Measurements from ENCODE around the gene GCH1.
"Not testable (repeated sequence)": the region's sequence is repeated elsewhere in the genome, so short reads cannot be mapped to it uniquely, and the experiment has no call there.

GCH1 gene

GRCh38 chr14:54818201-54819133 is 84.2 kb downstream of the GCH1 start:
- DNase-seq (ENCODE audit: low read depth), result peak; percentile 68

DNA sequence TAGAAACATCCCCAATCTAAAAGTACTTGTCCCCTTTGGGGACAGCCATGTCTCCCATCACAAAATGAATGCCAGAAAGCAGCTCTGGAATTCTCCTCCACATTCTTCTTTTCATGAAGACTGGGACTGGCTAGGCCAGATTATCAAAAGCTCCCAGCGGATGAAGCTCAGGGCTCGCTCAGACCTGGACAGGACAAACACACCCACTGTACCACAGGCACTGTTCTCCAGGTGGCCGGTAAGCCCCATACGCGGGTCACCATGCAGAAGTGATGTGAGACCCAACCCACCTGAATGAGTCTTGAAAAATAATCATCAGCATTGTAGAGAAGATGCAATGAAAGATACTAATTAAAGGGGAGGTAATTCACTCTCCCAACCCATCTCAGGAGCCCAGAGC is 85.1 kb downstream of the GCH1 start:
- no peak for DNase-seq (ENCODE audit: low read depth)

- no peak for DNase-seq (ENCODE audit: low read depth)
These were observed 86.2 kb downstream of the GCH1 start for GRCh38 chr14:54816450-54816849.

DNA sequence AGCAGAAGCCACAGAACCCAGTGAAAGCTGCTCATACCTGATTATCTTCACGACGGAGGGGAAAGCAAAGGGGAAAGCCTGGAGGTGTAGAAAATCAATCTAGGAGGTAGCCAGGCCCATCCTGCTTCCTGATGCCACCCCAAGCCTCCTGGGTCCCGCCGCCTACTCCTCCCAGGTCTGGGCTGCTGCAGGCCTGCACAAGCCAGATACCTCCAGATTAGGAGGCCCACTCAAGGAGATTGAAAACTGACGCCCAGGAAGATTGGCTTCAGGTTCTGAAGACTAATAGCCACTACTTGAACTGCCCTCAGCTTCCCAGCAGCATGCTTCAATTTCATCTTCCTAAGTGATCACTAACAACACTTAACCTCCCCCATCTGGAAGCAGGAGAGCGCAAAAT is 87.1 kb downstream of the GCH1 start:
- DNase-seq (ENCODE audit: low read depth), result no peak

- DNase-seq (ENCODE audit: low read depth), result no peak
These were observed 87.6 kb downstream of the GCH1 start for GRCh38 chr14:54815016-54815415.

DNA sequence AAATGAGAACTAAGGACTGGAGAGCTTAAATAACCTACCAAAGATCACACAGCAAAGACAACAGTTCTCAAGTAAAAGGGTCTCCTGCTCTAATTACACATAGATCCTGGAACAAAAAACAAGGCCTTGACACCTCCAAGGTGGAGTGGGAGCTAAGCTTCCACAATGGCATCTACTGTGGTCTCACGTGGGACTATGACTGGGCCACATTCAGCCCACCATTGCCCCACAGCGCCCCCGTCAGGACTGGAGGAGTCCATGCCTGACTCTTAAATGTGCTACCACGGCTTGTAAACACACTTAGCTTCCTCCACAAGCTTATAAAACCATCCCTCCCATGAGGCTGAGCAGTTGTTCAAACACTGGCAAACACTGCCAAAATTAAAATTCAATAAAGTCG is 88.5 kb downstream of the GCH1 start:
- no peak for DNase-seq (ENCODE audit: low read depth)

DNA sequence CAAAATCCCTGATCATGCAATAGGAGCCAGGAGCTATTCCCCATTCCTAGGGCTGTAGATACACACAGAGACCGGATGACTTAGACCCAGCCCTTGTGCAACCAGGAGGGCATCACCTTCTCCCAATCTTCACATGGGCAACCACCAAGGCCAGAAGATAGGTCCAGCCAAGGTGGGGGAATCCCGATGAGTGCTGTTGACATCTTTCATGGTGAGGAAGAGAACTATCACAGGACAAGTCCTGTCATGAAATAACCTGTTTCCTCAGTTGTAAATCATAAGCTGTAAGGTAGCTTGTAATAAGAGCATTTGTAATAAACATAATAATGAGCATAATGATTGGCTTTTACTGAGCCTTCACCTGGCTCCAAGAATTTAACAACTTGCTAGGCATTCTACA is 89.5 kb downstream of the GCH1 start:
- DNase-seq (ENCODE audit: low read depth), result no peak

DNA sequence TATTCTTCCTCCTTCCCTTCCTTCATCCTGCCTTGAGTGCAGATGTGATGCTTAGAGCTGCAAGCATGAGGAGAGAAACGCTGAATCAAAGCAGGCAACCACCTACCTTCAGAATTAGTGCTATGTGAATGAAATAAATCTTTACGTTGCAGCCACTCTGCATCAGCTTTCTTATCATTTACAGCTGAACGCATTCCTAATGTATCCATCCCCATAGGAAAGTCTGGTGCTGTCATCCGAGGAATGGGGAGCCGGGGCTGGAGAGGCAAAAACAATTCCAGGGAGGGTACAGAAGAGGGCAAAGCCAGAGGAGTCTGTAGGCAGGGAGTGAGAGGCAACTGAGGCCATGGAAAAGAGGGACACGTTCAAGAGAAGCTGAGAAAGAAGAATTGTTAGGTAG is 90.0 kb downstream of the GCH1 start:
- DNase-seq (ENCODE audit: low read depth), result no peak

DNA sequence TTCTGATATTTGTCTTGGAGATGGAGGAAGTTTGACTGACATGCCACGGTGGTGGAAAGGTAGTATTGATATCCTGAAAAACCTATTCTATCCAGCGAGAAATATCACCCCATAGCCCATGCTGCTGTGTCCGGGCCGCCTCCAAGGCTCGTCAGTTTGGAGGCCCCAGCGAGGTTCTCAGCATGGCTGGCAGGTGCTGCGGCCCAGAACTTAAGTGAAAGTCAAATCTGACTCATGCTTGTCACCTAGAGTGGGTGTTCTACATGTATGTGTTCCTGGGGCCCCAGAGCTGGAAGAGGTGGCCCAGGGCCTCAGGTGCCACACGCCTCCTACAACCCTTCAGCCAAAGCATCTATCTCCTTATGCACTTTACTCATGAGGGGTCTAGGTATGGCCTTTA is 92.9 kb downstream of the GCH1 start:
- no peak for DNase-seq (ENCODE audit: low read depth)

DNA sequence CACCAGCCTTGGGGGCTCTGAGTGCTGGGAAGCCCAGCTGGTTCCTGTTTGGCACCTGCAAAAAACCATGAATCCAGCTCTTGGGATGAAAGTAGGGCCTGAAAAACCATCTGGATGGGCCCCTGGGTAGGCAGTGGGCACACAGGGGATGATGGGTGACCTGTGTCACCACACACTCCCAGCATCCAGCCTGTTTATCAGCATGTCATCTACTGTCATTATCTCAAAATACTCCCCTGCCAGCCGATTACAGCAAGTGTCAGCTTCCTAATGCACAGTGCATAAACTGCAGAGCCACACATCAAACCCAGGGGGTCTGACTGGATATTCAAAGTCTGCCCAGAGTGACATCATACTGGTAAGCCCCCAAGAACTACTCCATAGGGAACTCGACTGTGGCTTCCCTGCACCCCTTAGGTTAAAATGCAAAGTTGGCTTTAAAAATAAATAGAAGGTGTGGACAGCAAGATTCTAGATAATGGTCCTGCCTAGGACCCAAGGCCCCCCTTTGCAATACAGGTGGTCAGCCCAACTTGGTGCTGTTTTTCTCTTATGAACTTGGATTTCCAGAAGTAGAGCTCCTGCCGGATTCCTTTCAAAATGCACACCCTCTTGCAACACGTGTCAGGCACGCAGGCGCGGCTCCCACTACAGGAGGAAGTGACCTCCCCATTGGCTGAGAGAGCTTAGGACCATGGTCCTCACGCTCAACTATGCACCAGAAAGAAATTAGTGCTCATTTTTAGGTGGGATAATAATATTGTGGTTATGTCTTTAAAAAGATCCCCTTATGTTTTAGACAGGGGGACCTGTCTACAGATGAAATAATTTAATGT is 94.1 kb downstream of the GCH1 start:
- DNase-seq (ENCODE audit: low read depth), result no peak

DNA sequence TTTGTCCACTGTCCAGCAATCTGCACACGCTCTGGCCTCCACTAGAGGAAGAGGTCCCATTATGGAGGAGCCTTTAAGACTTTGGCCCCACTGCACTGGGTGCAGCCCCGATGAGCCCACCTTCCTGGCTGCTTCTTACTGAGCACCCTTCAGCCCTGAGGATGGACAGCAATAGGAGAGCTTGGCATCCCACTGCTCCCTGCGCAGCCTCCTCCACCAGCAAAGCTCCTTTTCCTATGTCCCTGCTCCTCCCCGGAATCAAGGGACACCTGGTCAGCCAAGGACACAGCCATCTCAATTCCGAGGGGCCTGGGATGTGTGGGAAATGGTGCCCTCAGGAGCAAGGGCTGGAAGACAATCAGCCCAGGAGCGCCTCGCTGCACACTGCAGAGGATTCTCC is 94.7 kb downstream of the GCH1 start:
- no peak for DNase-seq (ENCODE audit: low read depth)

DNA sequence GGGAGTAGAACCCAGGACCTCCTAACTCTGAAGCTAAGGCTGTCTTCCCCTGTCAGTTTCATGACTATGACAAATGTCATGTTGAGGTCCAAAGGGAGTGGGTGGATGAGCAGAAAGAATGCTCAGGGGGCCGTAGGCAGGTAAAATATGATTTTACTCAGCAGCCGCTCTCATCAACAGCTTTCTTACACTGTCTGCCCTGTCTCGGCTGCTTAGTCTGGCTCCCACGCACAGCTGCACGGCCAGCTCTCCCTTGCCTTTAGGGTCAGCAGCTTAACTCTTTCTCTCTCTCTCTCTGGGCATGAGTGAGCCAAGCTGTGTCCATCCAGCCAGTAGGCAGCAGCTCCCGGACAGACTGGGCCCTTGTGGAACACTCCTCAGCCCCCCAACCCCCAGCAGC is 95.2 kb downstream of the GCH1 start:
- no peak for DNase-seq (ENCODE audit: low read depth)

- DNase-seq (ENCODE audit: low read depth), result no peak
These were observed 96.0 kb downstream of the GCH1 start for GRCh38 chr14:54806616-54807015.

- peak; percentile 70 for DNase-seq (ENCODE audit: low read depth)
These were observed 96.9 kb downstream of the GCH1 start for GRCh38 chr14:54805445-54806322.

DNA sequence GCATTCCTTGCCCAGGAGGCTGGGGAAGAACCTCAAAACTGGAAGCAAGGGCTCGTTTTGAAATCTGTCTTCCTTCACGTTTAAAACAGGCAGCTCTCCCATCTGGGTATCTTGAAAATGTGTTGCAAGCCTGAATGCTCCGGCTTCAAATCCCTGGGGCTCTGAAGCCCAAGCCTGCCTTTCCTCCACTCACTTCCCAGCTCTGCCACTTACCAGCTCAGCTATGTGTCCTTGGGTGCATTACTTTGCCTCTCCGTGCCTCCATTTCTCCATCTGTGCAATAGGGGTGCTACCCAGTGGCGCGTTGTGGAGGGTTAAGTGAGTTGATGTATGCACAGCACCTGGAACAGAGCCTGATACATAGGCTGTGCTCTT is 97.6 kb downstream of the GCH1 start:
- DNase-seq (ENCODE audit: low read depth), result peak; percentile 40

GRCh38 chr14:54804538-54805041 is 98.0 kb downstream of the GCH1 start:
- no peak for DNase-seq (ENCODE audit: low read depth)

DNA sequence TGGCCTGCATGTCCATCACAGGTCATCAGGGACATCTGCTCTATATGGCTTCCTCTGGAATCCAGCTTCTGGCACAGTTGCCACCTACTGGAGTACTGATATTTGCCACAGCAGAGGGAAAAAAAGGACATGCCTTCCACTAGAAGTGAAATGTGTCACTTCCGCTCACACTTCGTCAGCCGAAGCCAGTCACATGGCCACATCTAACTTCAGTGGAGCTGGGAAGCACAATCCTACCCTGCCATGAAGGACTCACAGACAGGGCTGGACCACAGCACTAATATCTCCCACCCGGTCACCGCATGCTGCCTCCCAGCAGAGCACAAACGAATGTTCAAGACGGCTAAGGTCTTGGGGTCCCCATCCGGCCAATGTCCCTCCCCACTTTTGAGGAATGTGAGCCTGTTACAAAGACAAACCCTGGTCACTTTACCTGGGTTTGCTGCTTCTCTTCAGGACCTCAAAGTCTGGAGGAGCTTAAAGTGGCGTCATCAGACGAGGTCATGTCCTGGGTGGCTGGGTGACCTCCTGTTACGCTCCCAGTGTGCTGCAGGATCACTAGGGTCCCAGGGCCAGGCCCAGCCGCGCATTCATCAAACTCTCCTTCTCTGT is 98.6 kb downstream of the GCH1 start:
- no peak for DNase-seq (ENCODE audit: low read depth)

DNA sequence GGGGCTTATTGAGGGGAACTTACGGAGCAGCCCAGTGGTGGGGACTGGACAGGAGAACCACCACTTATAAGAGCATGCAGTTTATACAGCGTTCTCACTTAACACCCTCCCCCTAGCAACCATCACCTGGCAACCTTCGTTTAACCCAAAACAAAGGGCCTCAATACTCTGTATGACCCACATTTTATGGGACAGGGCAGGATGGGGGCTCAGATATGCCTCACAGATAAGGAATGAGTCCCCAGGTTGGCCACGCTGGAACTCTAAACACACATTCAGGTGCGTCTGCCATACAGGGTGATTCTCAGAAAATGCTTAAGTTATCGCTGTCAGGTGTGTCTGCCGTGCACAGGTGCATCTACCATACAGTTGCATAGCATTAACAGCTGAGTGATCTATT is 99.2 kb downstream of the GCH1 start:
- no peak for DNase-seq (ENCODE audit: low read depth)

- not testable (repeated sequence) for DNase-seq (ENCODE audit: low read depth)
These were observed 101.1 kb downstream of the GCH1 start for GRCh38 chr14:54801482-54801881.

GRCh38 chr14:54798465-54799124 is 104.0 kb downstream of the GCH1 start:
- DNase-seq (ENCODE audit: low read depth), result no peak

DNA sequence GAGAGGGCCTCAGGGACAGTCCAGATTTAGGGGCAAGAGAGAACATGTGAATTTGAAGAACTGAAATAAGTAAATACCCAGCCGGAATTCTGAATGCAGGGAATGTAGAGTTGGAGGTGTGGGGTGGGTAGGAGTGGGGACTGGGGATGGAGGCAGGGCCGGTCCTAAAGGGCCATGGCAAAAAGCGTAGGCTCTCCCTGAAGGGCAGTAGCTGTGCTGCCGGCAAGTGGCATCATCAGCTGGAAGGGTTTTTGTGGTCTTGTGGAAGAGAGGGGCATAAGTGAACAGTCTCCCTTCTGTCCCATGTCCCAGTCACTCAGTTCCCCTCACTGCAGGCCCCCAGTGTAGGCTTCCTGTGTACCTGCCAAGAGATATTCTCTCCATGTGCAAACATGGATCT is 104.6 kb downstream of the GCH1 start:
- no peak for DNase-seq (ENCODE audit: low read depth)
